ENCODE data around the gene GPR142.
A peak's percentile ranks its signal among the peaks of the same experiment; 100 is the strongest.

GPR142 gene

DNA sequence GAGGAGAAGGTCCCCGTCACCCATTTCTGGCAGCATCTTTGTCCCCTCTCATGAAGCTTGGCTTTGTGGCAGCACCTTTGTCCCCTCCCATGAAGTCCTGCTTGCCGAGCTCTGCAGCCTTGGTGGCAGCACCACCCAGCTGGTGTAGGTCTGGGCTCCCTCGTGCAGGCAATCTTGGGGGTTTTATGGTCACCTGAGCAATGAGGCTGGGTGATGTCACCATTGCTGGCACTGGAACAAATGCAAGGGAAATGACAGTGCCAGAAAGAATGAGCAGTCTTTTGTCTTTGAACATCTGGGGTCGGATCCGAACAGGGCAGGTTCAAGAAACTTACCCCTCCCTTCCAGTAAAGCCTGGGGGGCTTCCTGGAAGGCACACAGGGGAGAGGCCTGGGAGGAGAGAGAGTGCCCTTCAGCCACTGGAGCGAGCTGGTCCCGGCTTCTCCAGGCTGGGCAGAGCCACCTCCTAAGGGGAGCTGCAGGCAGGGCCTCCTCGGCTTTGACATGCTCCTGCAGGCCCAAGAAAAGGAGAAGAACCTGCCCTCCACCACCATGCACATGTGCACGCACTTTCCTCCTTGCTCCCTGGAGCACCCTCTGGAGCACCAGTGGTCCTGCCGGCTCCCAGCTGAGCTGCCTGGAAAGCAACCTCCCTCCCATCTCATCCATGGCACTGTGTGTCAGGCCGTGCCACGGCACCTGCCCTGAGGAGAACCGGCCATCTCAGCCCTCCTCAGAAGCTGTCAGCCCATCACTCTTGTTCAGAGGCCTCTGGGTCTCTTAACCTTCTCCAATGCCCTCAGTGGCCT, 21.7 kb upstream of the GPR142 start:
- no peak for DNase-seq

GRCh38 chr17:74347646-74348045, 19.7 kb upstream of the GPR142 start:
- DNase-seq = no peak

DNA sequence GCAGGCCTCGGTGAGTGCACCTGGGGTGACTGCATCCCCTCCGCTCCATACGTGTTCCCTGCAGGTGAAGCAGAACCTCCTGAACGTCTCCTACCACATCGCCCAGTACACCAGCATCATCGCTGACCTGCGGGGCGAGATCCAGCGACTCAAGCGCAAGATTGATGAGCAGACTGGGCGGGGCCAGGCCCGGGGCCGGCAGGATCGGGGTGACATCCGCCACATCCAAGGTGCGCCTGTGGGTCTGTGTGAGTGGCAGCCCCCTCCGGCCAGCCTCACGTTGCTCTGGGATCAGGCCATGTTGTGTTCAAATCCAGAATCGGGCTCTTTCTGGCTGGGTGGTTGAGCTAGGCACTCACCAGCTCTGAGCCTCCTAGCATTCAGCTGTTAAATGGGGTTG, 18.2 kb upstream of the GPR142 start:
- DNase-seq = no peak

GRCh38 chr17:74350486-74350885, 16.8 kb upstream of the GPR142 start:
- no peak for DNase-seq

- no peak for DNase-seq
Observed at GRCh38 chr17:74351552-74352210, 15.6 kb upstream of the GPR142 start.

GRCh38 chr17:74353446-74354060, 13.8 kb upstream of the GPR142 start:
- DNase-seq = no peak

GRCh38 chr17:74354123-74354522, 13.2 kb upstream of the GPR142 start:
- DNase-seq = no peak

- DNase-seq = no peak
Observed at GRCh38 chr17:74354561-74354960, 12.7 kb upstream of the GPR142 start.

GRCh38 chr17:74355065-74355464, 12.2 kb upstream of the GPR142 start:
- no peak for DNase-seq

DNA sequence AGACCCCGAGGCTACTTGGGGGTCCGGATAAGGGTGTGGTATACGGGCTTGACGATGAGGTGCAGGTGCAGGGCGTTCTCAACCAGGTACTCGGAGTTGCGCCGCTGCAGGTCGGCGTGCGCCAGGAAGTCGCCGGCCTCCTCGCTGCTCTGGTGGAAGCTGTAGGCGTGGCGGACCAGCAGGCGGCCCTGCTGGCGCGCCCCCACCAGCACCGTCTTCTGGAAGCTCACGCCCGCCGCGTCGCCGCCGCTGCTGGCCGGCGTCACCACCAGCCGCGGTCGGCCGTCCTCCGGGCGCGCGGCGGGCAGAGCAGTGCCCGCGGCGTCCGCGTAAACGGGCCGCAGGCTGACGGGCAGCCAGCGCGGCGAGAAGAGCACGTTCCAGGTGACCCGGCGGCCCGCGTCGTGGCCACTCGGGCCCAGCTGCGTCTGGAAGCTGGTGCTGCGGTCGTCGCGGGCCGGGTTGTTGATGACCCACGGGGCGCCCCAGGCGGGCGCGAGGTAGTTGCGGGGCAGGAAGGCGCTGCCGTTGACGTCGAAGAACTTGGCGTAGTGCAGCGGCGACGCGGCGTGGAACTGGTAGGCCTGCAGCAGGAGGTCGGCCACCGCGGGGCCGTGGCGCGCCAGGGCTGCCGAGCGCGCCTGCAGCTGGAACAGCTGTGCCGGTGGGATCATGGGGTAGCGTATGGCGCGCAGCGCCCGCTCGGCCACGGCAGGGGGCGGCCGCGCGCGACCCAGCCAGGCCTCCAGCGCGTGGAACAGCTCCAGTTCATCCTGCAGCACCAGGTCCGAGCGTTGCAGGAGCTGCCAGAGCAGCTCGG, 10.4 kb upstream of the GPR142 start:
- no peak for DNase-seq

- DNase-seq = no peak
Observed at GRCh38 chr17:74357466-74357809, 9.9 kb upstream of the GPR142 start.

- no peak for DNase-seq
Observed at GRCh38 chr17:74358697-74359096, 8.6 kb upstream of the GPR142 start.

DNA sequence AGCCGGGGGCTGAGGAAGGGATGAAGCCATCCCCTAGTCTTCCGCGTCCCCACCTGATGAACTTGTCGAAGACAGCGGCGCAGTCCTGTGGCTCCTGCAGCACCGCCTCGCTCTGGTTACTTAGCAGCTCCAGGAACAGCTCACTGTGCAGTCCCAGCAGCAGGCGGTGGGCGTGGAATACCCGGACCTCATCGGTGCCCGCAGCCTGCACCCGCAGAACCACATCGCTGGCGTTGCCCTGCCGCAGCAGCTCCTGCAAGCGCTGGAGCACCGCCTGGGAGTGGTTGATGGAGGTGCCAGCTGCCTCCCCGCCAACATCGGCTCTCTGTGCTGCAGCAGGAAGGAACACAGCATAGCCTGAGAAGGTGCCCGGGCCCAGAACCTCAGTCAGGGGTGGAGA, 7.4 kb upstream of the GPR142 start:
- DNase-seq = no peak

DNA sequence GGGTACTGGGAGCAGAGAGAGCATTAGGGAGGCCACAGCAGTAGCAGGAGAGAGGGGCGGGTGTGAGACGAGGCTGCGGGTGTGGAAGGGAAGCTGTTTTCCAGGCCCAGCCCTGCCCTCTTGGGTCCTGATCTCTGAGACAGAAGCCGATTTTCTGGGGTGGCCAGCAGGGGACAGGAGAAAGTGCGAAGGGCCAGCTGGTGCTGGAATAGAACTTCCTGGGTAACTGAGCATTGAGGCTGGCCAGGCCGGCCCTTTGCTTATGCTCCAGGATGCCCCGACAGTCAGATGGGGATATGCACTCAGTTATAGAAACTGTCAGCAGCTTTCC, 6.4 kb upstream of the GPR142 start:
- no peak for DNase-seq

- peak; percentile 38 for DNase-seq
Observed at GRCh38 chr17:74361230-74362068, 5.9 kb upstream of the GPR142 start, which contains the start of gene BTBD17. BTBD17 (minus strand) TSS chr17:74361868; CDS start chr17:74361819, 49 bp downstream.

DNA sequence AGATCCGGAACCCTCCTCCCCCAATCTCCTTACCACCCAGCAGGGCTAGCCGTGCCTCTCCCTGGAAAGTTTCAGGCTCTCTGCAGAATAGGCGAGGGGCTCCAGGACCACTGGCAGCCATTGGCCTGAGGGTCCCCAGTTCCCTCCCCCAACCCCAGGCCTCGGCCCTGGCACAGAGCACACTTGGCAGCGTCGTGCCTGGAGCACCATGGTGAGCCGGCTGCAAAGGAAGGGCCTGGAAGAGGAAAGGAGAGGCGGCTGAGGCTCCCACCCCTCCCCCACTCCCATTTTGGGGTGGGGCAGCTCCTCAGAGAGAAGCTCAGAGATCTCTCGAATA, 5.3 kb upstream of the GPR142 start:
- no peak for DNase-seq

GRCh38 chr17:74362810-74363498, 4.4 kb upstream of the GPR142 start:
- no peak for DNase-seq

DNA sequence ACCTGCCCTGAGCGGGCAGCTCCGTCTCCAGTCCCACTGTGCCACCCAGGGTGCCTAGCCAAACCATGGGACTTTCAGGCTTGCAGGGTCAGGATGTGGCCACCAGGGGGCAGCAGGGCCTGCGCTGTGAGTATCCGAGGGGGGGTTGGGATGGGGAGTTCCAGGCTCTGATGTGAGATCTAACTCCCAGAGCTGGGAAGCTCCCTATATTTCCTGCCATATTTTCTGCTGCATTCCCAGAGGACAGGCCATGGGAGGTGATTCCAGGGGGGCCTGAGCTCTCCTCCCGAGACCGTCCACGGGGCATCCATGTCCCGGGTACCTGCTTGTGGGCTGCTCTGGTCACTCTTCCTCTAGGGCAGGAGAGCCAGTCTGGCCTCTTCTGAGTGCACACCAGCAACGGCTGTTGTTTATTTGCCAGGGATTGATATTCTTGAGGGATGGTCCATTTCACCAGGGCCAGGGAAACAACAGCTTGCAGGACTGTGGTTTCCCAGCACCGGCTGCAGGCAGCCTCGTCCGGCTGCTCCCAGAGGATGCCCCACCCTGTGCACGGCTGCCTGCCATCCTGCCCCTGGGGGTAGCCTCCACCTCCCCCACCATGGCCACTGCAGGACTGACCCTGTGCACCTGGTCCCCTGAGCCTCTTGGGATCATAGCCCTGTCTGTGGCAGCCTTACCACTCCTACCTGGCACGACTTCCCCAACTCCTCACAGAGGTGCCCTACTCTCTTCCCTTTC, 1.2 kb downstream of the GPR142 start:
- no peak for DNase-seq

- no peak for DNase-seq
Observed at GRCh38 chr17:74369221-74369620, 1.9 kb downstream of the GPR142 start.

GRCh38 chr17:74369665-74370490, 2.6 kb downstream of the GPR142 start:
- DNase-seq = no peak

Data from NCI-H1417 treated with DMSO at 0.1 percent for 48 hours (cell line).